G401 (cell line): ENCODE data around the gene PAM16. TPM values are rescaled to one million over a fixed set of nuclear protein-coding genes. Genes with fewer than 3 reads are reported as not detected.
"Not testable (repeated sequence)": the region's sequence is repeated elsewhere in the genome, so short reads cannot be mapped to it uniquely, and the experiment has no call there.

Experiments used
- DNase-seq: peaks from one replicate; pipeline ENCODE4 v3.0.0-alpha.2; 2015; ENCODE audit warnings: low spot score
- in situ Hi-C: cut with HindIII; loops from 2 replicates; pipeline ENCODE4 v1.10.0; 2016; ENCODE audit warnings: low sequenced_read_pairs, mixed read lengths
- total RNA-seq: library from RNA; depleted of rRNA; stranded (reverse); fragments of >200 nt; shearing (Covaris generic); gene quantifications from 2 replicates; pipeline ENCODE4 v1.2.3, GENCODE V29; 2014

Gene PAM16
- total RNA-seq, 1 experiment from 2014 or later: 68.3 TPM

DNA sequence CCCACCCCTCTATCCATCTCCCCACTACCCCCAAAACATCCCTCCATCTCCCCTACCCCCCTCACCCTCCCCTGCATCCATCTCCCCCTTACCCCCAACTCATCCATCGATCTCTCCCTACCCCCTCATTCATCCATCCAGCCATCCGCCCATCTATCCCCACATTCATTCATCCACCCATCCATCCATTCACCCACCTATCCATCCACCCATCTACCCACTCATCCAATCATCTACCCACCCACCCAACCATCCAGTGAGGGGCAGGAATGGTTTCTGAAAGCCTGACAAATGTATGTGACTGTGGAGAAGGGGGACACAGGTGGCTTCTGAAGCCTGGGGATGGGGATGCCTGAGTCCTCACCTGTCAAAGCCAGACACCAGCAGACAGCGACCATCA, 8.8 kb upstream of the PAM16 start:
- DNase-seq: no peak
- in situ Hi-C loops: no loop called here

DNA sequence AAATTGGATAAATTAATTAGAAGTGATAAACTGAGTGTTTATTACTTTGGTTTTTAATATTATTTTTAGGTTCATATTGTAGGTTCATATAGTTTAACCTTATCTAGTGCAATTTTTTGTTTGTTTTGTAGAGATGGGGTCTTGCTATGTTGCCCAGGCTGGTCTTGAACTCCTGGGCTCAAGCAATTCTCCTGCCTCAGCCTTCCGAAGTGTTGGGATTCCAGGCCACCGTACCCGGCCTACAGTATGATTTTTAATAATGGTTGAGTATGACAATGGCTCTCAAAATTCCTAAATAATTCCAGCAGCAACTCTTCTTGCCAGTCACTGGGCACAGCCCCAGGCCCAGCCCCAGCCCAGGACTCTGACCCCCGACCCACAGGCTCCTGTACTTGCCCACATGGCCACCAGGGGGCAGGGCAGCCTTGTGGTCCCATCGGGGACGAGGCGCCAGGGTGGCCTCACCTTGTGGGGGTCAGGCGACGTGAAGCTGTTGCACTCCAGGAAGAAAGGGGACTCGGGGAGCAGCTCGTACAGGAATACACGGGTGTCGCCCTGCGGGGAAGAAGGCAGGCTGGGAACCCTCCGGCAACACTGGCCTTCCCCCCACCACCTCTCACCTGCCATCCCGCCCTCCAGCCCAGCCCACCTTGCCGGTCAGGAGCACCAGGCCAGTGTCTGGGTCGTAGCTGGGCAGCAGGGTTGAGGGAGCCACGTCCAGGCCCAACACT, 7.9 kb upstream of the PAM16 start:
- in situ Hi-C loops: no loop called here
- peak; percentile 43 for DNase-seq

DNA sequence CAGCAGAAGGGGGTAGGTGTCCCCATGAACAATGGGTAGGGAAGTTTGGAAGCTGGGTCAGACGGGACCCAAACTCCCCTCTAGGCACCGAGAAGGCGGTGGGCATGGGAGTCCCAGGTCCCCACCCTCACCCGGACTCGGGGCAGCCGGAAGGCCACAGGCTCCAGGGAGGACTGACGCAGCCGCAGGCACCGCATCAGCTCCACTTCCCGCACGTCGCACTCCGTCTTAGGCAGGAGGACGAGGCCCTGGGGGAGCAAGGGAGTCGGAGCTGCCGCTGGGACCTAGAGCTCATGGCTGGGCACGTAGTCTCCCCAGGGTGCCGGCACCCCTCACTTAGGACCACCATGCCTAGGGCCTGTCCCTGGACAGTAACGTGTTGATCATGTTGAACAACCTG, 7.1 kb upstream of the PAM16 start:
- in situ Hi-C loops: no loop called here
- DNase-seq: no peak

DNA sequence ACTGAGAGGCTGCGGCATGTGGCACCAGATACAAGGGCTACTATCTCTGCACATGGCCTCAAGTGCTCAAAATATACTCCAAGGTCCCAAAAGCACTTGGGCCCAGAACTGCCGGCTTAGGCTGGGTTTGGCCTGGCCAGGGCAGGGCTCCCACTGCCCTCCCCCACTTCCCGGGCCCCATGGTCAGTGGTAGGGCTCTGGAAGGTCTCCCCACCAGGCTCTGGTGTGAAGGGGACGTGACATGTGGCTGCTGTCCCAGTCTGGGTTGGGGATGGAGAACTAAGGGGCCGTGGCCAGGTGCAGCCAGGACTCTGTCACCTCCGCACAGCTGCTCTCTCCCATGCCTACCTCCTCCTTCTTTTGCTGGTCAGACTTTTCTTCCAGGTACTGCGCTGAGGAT, 5.7 kb upstream of the PAM16 start:
- DNase-seq: no peak
- in situ Hi-C loops: no loop called here

DNA sequence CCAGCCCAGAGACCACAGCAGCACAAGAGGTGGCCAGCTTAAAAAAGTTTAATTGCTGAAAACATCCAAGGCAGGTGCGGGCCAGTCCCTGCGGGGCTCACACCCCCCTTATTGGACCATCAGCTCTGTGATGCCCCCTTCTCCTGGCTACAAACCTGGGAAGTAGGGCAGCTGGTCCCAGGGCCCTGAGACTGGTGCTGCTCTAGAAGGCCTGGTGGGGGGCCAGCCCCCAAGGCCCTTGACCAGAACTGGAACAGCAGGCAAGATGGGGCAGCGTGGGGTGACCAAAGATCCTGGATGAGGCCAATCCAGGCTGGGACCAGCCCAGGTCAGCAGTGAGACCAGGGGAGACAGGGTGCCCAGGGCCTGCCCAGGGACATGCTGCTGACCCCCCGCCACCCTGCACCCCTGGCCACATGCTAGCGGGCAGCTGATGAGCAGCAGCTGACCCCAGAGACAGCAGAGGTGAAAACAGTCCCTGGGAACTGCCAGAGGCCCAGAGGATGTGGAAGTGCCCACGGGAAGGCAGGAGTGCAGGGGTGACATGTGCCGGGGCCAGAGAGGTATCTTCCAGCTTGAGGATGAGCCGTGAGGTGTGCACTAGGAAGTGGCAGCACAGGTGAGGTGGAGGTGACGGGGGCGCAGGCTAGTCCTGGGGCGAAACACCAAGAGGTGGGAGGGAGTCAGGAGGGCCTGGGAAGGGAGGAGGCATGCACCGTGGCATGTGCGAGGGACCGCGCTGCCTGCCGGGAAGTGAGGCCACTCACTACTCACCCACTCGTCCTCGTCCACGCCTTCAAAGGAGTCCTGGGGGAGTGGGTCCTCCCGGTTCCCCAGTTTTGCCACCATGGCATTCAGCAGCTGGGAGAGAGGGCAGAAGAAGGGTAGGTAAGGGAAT, 3.6 kb upstream of the PAM16 start:
- DNase-seq: no peak
- in situ Hi-C loops: no loop called here

DNA sequence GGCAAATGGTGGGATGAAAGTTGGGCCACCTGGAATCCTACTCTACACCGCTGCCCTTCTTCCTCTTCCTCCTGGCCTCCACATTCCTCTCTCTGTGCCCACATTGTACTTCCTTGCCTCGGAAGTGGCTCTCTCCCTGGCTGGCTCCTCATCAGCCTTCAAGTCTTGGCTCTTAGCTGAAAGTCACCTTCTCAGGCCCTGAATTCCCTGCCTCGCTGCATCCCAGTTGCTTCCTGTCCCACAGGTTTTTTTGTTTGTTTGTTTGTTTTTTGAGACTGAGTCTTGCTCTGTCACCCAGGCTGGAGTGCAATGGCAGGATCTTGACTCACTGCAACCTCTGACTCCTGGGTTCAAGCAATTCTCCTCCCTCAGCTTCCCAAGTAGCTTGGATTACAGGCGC, 2.6 kb upstream of the PAM16 start:
- in situ Hi-C loops: no loop called here
- DNase-seq: no peak

DNA sequence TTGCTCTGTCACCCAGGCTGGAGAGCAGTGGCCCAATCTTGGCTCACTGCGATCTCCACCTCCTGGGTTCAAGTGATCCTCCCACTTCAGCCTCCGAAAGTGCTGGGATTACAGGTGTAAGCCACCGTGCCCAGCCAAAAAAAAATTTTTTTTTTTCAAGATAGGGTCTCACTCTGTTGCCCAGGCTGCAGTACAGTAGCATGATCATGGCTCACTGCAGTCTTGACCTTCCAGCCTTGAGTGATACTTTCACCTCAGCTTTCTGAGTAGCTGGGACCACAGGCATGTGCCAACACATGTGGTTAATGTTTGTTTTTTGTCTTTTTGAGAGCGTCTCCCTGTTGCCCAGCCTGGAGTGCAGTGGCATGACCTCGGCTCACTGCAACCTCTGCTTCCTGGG, 1.7 kb upstream of the PAM16 start:
- DNase-seq: no peak
- in situ Hi-C loops: no loop called here

DNA sequence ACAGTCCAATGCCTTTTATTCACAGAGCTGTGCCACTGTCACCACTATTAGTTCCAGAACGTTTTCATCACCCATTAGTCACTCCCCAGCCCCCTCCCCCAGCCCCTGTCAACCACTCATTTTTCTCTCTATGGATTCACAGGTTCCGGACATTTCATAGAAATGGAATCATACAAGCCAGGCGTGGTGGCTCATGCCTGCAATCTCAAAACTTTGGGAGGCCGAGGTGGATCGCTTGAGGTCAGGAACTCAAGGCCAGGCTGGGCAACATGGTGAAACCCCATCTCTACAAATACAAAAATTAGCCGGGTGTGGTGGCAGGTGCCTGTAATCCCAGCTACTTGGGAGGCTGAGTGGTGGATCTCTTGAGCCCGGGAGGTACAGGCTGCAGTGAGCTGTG, 759 bp upstream of the PAM16 start:
- in situ Hi-C loops: no loop called here
- DNase-seq: no peak

DNA sequence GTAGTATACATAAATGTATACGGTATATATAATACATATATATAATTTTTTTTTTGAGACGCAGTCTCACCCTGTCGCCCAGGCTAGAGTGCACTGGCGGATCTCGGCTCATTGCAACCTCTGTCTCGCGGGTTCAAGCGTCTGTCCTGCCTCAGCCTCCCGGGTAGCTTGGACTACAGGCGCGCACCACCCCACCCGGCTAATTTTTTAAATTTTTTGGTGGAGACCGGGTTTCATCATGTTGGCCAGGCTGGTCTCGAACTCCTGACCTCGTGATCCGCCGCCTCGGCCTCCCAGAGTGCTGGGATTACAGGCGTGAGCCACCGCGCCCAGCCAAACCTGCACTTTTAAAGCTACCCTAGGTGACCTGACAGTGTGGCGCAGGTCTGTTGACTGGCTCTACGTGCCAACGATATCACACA, 745 bp downstream of the PAM16 start:
- DNase-seq: no peak
- in situ Hi-C loops: no loop called here

DNA sequence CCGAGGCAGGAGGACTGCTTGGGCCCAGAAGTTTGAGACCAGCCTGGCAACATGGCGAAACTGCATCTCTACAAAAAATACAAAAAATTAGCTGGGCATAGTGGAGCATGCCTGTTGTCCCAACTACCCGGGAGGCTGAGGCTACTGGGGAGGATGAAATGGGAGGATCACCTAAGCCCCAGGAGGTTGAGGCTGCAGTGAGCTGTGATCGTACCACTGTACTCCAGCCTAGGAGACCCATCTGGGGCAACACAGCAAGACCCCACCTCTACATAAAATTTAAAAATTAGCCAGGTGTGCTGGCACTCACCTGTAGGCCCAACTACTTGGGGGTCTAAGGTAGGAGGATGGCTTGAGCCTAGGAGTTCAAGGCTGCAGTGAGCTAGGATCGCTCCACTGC, 1.8 kb downstream of the PAM16 start:
- DNase-seq: no peak
- in situ Hi-C loops: no loop called here

DNA sequence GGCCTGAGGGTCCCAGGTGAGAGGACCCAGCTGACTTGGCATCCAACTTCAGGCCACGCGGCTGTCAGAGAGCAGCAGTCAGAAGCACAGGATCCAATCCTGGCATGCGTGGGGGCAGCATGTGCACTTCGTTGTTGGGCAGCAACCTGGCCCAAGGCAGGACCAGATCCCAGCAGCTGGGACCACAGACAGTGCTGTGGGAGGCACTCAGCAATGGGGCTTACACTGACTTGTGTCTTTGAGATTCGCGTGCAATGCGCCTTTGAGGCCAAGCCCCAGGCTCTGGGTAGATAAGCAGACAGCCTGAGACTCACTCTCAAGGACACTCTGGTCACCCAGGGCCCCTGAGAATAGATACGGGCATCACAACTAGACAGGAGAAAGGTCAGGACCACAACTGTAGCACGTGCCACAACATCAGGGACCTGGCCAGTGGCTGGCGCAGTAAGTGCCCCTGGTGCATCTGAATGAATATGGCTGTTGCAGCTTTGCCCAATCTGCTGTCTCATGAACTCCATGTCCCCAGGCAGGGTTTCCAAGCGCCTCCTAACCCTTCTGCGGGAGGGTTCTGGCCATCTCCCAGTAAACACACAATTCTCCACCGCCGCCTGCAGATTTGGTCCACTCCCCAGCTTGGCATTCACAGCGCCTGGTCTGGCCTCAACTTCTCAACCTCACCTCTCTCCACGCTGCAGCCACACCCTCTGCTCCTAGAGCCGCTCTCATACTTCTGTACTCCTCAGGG, 3.2 kb downstream of the PAM16 start:
- in situ Hi-C loops: no loop called here
- DNase-seq: no peak

DNA sequence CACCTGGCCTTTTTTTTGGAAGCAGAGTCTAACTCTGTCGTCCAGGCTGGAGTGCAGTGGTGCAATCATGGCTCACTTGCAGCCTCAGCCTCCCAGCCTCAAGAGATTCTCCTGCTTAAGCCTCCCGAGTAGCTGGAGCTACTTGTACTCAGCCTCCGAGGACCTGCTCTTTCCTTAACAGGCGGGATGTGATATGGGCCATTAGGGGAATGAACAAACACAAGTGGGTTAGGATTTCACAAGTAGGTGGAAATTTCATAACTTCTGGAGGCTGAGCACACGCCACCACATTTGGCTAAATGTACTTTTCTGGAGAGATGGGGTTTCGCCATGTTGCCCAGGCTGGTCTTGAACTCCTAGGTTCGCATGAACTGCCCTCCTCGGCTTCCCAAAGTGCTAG, 4.1 kb downstream of the PAM16 start:
- no peak for DNase-seq
- in situ Hi-C loops: no loop called here

DNA sequence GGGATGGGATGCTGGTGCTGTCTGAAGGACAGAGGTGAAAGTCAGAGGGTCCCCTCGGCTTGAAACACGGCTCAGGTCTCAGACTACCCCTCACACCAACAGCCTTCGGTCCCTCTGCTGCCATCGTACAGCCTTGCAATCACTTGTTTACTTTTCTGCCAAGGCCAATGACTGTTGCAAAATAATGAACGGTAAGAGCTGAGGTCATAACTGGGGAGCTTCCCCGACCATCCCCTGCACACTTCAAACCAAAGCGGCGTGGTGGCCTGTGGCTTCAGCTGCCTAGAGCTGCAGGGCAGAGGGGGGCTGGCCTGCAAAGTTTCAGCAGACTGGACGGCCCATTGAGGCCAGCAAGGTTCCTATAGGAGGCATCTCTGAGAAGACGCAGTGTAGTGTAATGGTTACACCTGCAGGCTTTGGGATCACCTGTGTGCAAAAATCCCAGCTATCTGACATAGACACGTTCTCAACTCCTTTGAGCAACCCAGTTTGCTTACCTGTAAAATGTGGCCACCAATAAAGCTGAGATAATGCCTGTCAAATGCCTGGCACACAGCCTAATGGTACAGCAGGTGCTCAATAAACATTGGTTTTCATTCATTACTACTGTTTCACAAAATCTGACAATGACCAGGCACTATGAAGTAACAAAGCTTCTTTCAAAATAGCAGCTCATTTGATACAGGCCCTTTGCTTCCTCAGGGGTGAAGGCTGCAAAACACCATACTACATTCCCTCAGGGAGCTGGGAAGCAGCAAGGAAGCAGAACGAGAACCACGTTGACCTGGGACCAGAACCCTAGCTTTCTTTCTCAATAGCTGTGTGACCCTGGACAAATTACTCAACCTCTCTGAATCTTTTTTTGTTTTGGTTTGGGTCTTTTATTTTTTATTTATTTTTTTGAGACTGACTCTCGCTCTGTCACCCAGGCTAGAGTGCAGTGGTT, 5.0 kb downstream of the PAM16 start:
- in situ Hi-C loops: no loop called here
- DNase-seq: no peak

DNA sequence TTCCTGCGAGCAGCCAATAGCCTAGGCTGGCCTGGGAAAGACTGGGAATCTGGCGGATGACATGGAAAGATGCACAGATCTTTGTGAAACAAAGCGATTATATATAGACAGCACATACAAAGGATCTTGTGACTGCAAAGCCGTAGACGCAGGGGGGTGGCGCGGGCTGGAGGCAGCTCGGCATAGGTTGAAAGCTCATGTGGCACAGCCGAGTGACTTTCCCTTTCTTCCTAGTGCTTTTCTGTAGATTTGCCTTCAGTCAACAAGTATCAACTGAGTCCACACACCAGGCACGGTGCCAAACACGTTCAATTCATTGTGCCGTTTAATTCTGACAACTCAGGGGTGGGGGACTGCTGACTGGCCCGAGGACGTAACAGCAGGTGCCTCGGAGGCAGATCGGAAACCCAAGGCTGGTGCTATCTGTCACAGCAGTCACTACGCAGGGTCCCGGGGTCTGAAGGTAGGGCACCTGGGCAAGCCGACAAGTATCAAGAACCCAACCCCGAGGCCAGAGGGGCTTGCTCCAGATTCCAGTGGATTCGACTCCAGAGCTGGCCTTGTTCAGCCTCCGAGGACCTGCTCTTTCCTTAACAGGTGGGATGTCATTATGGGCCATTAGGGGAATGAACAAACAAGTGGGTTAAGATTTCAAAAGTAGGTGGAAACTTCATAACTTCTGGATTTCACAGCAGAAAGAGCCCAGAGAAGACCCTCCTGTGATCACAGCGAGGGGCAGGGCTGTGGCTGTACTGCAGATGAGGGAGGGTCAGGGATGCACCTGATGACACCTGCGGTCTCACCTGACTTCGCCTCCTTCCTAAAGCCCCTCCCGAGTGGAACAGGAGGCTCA, 5.9 kb downstream of the PAM16 start:
- in situ Hi-C loops: no loop called here
- DNase-seq: peak; percentile 77

DNA sequence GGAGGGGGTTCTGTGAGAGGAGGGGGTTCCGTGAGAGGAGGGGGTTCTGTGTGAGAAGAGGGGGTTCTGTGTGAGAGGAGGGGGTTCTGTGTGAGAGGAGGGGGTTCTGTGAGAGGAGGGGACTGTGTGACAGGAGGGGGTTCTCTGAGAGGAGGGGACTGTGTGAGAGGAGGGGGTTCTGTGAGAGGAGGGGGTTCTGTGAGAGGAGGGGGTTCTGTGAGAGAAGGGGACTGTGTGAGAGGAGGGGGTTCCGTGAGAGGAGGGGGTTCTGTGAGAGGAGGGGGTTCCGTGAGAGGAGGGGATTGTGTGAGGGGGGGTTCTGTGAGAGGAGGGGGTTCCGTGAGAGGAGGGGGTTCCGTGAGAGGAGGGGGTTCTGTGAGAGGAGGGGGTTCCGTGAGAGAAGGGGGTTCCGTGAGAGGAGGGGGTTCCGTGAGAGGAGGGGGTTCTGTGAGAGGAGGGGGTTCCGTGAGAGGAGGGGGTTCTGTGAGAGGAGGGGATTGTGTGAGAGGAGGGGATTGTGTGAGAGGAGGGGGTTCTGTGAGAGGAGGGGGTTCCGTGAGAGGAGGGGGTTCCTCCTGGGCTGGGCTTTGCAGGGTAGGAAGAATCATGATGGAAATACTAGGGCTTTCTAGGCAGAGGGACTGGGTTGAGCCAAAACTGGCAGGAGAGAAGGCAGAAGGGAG, 6.7 kb downstream of the PAM16 start:
- in situ Hi-C loops, DNase-seq: not testable (repeated sequence)

DNA sequence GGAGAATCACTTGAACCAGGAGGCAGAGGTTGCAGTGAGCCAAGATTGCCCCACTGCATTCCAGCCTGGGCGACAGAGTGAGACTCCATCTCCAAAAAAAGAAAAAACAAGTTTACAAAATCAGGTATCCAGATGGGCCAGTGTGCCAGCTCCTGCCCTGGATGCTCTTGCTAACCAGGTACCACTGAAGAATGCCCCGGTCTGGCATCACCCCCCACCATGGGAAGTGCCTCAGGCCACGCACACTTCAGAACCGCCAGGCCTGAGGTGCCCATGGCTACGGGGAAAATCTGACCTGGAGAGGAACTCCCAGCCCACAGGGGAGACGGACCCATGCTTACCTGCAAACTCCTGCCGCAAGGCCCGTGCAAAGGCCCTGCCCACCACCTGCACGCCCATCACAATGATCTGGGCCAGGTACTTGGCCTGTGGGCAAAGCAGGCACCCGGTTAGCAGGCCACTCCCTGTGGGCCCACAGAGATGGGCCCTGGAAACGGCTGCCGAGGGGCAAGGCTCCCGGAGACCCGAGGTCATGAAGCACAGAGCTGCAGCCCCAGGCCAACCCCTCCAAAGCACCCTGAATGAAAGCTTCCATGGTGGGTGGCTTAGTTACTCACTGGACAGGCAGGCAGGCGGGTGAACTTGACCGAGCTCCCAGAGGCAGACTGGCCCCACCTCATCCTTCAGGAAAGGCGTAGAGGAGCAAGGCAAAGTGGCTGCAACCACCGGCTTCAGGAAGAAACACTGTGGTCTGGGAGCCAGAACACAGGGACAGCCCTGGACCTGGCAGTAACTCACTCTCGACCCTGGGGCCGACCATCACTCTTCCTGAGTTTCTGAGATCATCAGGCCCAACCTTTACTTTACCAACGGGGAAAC, 8.0 kb downstream of the PAM16 start:
- in situ Hi-C loops: no loop called here
- DNase-seq: no peak

DNA sequence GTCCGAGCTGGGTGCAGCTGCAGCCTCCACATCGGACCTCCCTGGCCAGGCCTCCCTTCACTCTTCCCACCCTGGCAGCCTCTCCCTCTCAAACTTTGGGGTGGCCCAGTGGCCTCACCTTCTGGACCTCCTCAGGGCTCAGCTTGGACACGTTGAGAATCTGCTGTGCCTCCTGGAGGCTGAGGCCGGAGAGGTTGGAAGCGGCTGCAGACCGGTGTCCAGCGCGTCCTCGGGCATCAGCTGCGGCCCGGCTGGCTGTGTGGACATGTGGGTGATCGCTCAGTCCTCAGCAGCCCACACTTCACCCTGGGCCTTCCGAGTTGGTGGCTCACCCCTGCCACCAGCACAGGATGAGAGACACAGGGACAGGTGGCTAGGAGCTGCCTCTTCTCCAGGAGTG, 9.9 kb downstream of the PAM16 start:
- no peak for DNase-seq
- in situ Hi-C loops: no loop called here
